Heart right ventricle (tissue), 16 donors: ENCODE results near the gene NRL. TPM values are rescaled to one million over a fixed set of nuclear protein-coding genes. Genes with fewer than 3 reads are reported as not detected.

Experiments used
- ATAC-seq, 8 donors: fragments of 200-7000 bp; cut with Tn5 transposase; one replicate each; pipeline ENCODE4 v1.9.1; 2020; ENCODE audit warnings: mild to moderate bottlenecking in 8 of 8, moderate library complexity in 8 of 8, moderate number of reproducible peaks in 1 of 8
- DNase-seq, 2 donors: peaks; one replicate each; pipeline ENCODE4 v3.0.0-alpha.2; 2020
- H3K27ac ChIP-seq, 10 donors: fragments of 200-600 bp; sonication (generic) in 2 of 10; one replicate each; pipeline versions ENCODE4 v1.5.0 to v1.8.0; 2020 to 2022; ENCODE audit warnings: mild to moderate bottlenecking in 3 of 10
- H3K27me3 ChIP-seq, 7 donors: fragments of 200-600 bp; one replicate each; pipeline ENCODE4 v1.8.0; 2021 to 2022; ENCODE audit warnings: mild to moderate bottlenecking in 2 of 7
- H3K36me3 ChIP-seq, 9 donors: fragments of 200-600 bp; sonication (generic) in 1 of 9; one replicate each; pipeline versions ENCODE4 v1.5.0 to v1.8.0; 2020 to 2022; ENCODE audit warnings: mild to moderate bottlenecking in 2 of 9
- H3K4me1 ChIP-seq, 9 donors: fragments of 200-600 bp; sonication (generic) in 1 of 9; one replicate each; pipeline versions ENCODE4 v1.5.0 to v1.8.0; 2020 to 2022; ENCODE audit warnings: mild to moderate bottlenecking in 4 of 9
- H3K4me3 ChIP-seq, 10 donors: fragments of 200-600 bp; sonication (generic) in 2 of 10; one replicate each; pipeline versions ENCODE4 v1.5.0 to v1.8.0; 2020 to 2022; ENCODE audit warnings: mild to moderate bottlenecking in 7 of 10, moderate library complexity in 2 of 10
- H3K9me3 ChIP-seq, 11 donors: fragments of 200-600 bp in 10 of 11; sonication (generic) in 2 of 11; one replicate each; pipeline versions ENCODE4 v1.5.0 to v1.8.0; 2013 to 2022; ENCODE audit warnings: mild to moderate bottlenecking in 2 of 11, control low read depth in 1 of 11, moderate library complexity in 1 of 11
- CTCF ChIP-seq, 9 donors: fragments of 200-600 bp; sonication (generic) in 2 of 9; IDR thresholded peaks; one replicate each; pipeline versions ENCODE4 v1.5.0 to v1.8.0; 2021 to 2022; ENCODE audit warnings: antibody characterized with exemption in 9 of 9, mild to moderate bottlenecking in 5 of 9, moderate library complexity in 1 of 9
- WGBS, 2 donors: extraction: QIAGEN DNeasy Blood & Tissue Kit; methylation state at CpG; one replicate each; pipeline ENCODE4 v1.1.7; 2013; ENCODE audit warnings: inconsistent platforms in 1 of 2; 5-methylcytosine and 5-hydroxymethylcytosine counted together
- intact Hi-C, 10 donors: fragments of 100-400 bp; cut with DNase I; formaldehyde crosslinking; loops; one replicate each; pipeline versions ENCODE4 v1.11.1 to v1.14.2; 2022
- polyA plus RNA-seq, 2 donors: library from polyadenylated mRNA; stranded (reverse); fragments of 200-250 nt; gene quantifications; one replicate each; pipeline ENCODE4 v1.2.3, GENCODE V29; 2013
- total RNA-seq, 10 donors: library from RNA; stranded (reverse); fragmentation: NEBNext Ultra II Directional in 3 of 10; extraction: Animal tissue kit (Norgen Biotek cat#: 25700) in 3 of 10; gene quantifications; one replicate each; pipeline versions ENCODE4 v1.2.1 to v1.2.4, GENCODE V29; 2021 to 2023
- donor health status: Arrhythmogenic right ventricular cardiomyopathy.
- donor health status: ischemic (EF 13 %, LVEDD 7.1; RV severe dilation, severe dysfunction).
- donor health status: healthy with polysubstance abuse.
- donor health status: DM: no; HTN: yes; CAD: no.
- donor health status: DM: no; HTN: no; CAD: no.
- donor health status: ischemic (EF 25% LVEDD 6.9; RV normal size, moderate dysfunction).
- donor health status: ischemic (EF 25% LVEDD 5.7; RV mildly dilated, moderate dysfunction).
- donor health status: healthy.
- donor health status: DM: yes; HTN: yes; CAD: no.
- donor health status: Ischemic cardiomyopathy.
- donor health status: ischemic (EF 35%, LVEDD 5.7; RV mildly dilated, moderate dysfunction).
- donor health status: nonischemic (EF 11% LVEDD 7.7; RV severe dilation, severe dysfunction).
- donor health status: DM: yes; HTN: yes; CAD: no.
- donor health status: PGD.
- donor health status: ischemic (EF 29% LVEDD 5.4; RV normal size, mild dysfunction).
- donor health status: nonischemic (EF 23%, LVEDD 6.1; RV moderate dilation, normal function).

The NRL gene
- total and polyA plus RNA-seq, 12 donors = 1.5 to 3.5 (median 2.2) TPM

- TF ChIP-seq CTCF (IDR thresholded peaks at IDR 0.05) = no peak
- DNase-seq (no peak), ATAC-seq (peak in 1 of 8 donors; percentile 1)
- Histone ChIP-seq H3K9me3 (no peaks in the 10 kb centered on the region), H3K27me3 (no peaks in the 10 kb centered on the region), H3K4me3 (peak overlapping the region in 9 of 10 donors; percentile 61 to 94 (median 87)), H3K4me1 (peaks cover 3 to 38% (median 21%) of the 10 kb centered on the region in 9 donors), H3K27ac (peak overlapping the region in 9 of 10 donors; percentile 76 to 95 (median 91)), H3K36me3 (peaks cover 0 to 8% (median 0%) of the 10 kb centered on the region in 9 donors)
- WGBS, 2 donors = 85 to 86% methylated on average over 19 of the region's 19 CpGs
- intact Hi-C loops = loop anchor here in 5 of 10 donors (2.0 to 10.0 kb wide), 4 partner anchors 35 to 109 kb away; partner anchors contain the start of gene DHRS4L2 (in 1 of the 5)
Observed at GRCh38 chr14:24093207-24093900, 21.4 kb downstream of the NRL start.

DNA sequence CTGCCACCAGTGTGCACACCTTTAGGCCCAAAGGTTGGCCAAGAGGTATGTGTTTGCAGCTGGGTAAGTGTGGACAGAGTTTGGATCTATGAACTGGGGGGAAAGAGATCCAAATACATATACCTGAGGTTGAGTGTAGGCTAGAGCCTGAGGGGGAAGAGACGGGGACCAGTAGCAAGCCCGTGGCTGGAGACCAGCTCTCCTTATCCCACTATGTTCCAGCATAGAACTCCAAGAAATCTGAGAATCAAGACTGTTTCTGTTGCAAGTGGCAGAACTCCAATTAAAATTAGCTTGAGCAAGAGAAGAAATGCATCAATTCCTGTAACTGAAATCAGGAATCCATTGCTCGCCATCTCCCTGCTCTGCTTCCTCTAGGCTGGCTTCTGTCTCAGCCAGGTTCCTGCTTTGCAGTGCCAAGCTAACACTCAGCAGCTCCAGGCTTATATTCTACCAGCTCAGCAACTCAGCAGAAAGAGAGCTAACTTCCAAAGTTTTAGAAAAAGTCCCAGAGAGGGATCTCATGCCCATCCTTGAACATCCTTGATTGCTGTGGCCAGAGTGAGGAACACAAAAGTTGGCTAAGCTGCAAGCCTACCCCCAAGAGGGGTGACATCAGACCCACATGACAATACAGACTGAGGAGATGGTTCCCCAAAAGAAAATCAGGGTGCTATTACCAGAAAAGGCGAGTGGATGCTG is 22.1 kb downstream of the NRL start:
- Histone ChIP-seq H3K36me3 (peaks cover 0 to 1% (median 0%) of the 10 kb centered on the region in 9 donors), H3K4me1 (peaks cover 3 to 38% (median 21%) of the 10 kb centered on the region in 9 donors), H3K4me3 (no peak overlapping the region), H3K9me3 (no peaks in the 10 kb centered on the region), H3K27ac (peak overlapping the region in 2 of 10 donors; percentile 76 to 91), H3K27me3 (no peaks in the 10 kb centered on the region)
- no peak for ATAC-seq
- intact Hi-C loops = loop anchor here in 5 of 10 donors (2.0 to 10.0 kb wide), 4 partner anchors 34 to 108 kb away; partner anchors contain the start of gene DHRS4L2 (in 1 of the 5)
- no peak for TF ChIP-seq CTCF (IDR thresholded peaks at IDR 0.05)
- DNase-seq = no peak
- 85 to 91% methylated on average over 4 of the region's 4 CpGs for WGBS, 2 donors

DNA sequence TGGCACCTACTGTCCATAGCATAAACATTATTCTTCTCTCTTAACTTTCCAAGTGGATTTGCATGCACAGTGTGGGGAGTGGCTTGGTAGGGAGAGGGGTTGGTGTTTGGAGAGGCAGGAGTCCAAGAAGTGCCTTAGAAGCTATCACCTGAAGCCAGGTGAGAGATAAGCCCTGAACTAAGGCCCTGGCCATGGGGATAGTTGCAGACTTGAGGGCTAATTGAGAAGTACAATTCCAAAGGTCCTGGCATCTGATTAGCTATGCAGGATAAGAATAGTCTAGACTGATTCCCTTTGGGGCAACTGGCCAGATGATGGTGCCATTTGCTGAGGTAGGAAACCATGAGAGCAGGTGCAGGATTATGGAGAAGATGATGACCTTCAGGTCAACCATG is 22.6 kb downstream of the NRL start:
- peak overlapping the region in 1 of 10 donors; percentile 44 for H3K27ac ChIP-seq
- no peak overlapping the region for H3K4me3 ChIP-seq
- H3K9me3 ChIP-seq = no peaks in the 10 kb centered on the region
- H3K4me1 ChIP-seq = peaks cover 3 to 38% (median 21%) of the 10 kb centered on the region in 9 donors
- H3K27me3 ChIP-seq = no peaks in the 10 kb centered on the region
- no peak for ATAC-seq
- intact Hi-C loops = loop anchor here in 5 of 10 donors (2.0 to 10.0 kb wide), 4 partner anchors 33 to 107 kb away; partner anchors contain the start of gene DHRS4L2 (in 1 of the 5)
- H3K36me3 ChIP-seq = no peaks in the 10 kb centered on the region
- DNase-seq = no peak
- no peak for TF ChIP-seq CTCF (IDR thresholded peaks at IDR 0.05)

- ATAC-seq (no peak), DNase-seq (no peak)
- H3K27me3 ChIP-seq = no peaks in the 10 kb centered on the region
- H3K36me3 ChIP-seq = no peaks in the 10 kb centered on the region
- H3K4me3 ChIP-seq = no peak overlapping the region
- intact Hi-C loops = loop anchor here in 9 of 10 donors (1.0 to 10.0 kb wide), 7 partner anchors 31 to 105 kb away; partner anchors contain the start of gene DHRS4L2 (in 2 of the 9)
- TF ChIP-seq CTCF (IDR thresholded peaks at IDR 0.05) = no peak
- WGBS, 2 donors = 84 to 89% methylated on average over 6 of the region's 6 CpGs
- no peak overlapping the region for H3K27ac ChIP-seq
- peaks cover 0 to 30% (median 12%) of the 10 kb centered on the region in 9 donors for H3K4me1 ChIP-seq
- no peaks in the 10 kb centered on the region for H3K9me3 ChIP-seq
Observed at GRCh38 chr14:24089890-24090289, 24.9 kb downstream of the NRL start.
